GM12878 (cell line): Measurements from ENCODE around the gene NCAM1.

Experiments used
- BACH1 ChIP-seq: fragments of 450-650 bp; IDR thresholded peaks from 2 replicates; pipeline ENCODE4 v1.6.1; 2017; ENCODE audit warnings: mild to moderate bottlenecking, borderline replicate concordance
- BRCA1 ChIP-seq: IDR thresholded peaks from 2 replicates; pipeline ENCODE4 v1.6.1; 2011; ENCODE audit warnings: low read depth, low read length, improper control_type of control experiment
- CBX5 ChIP-seq: sonication (generic); IDR thresholded peaks from 2 replicates; pipeline ENCODE4 v1.6.1; 2016; ENCODE audit warnings: low read depth, moderate library complexity, mild to moderate bottlenecking, inconsistent platforms
- CREM ChIP-seq: IDR thresholded peaks from 2 replicates; pipeline ENCODE4 v1.6.1; 2014; ENCODE audit warnings: antibody characterized with exemption, low read depth
- ESRRA ChIP-seq: IDR thresholded peaks from 2 replicates; pipeline ENCODE4 v1.6.1; 2012; ENCODE audit warnings: mild to moderate bottlenecking, low read length, improper control_type of control experiment
- HCFC1 ChIP-seq: fragments of 150-350 bp; IDR thresholded peaks from 2 replicates; pipeline ENCODE4 v1.6.1; 2014; ENCODE audit warnings: low read length
- MXI1 ChIP-seq: fragments of 150-350 bp; IDR thresholded peaks from 2 replicates; pipeline ENCODE4 v1.6.1; 2011; ENCODE audit warnings: low read depth, mild to moderate bottlenecking, inconsistent platforms, low read length, improper control_type of control experiment
- TF ChIP-seq, protein P1 (sequence below), 3 experiments: IDR thresholded peaks in 2 of 3; conservative IDR thresholded peaks in 1 of 3; 2 replicates each; pipeline ENCODE4 v1.5.1; 2011; ENCODE audit warnings: low read depth in 3 of 3, low read length in 3 of 3, mild to moderate bottlenecking in 3 of 3, control low read depth in 2 of 3, moderate library complexity in 2 of 3, inconsistent platforms in 1 of 3, mixed read lengths in 1 of 3; ENCODE audit not compliant: control insufficient read depth in 2 of 3, insufficient read depth in 1 of 3; ENCODE audit errors: extremely low read depth in 1 of 3
- TF ChIP-seq, protein P2 (sequence below): fragments of 450-650 bp; IDR thresholded peaks from 2 replicates; pipeline ENCODE4 v1.6.1; 2017; ENCODE audit warnings: mild to moderate bottlenecking
- TF ChIP-seq, protein P3 (sequence below): IDR thresholded peaks from 2 replicates; pipeline ENCODE4 v1.6.1; 2012; ENCODE audit warnings: mild to moderate bottlenecking, low read depth, low read length

DNA sequence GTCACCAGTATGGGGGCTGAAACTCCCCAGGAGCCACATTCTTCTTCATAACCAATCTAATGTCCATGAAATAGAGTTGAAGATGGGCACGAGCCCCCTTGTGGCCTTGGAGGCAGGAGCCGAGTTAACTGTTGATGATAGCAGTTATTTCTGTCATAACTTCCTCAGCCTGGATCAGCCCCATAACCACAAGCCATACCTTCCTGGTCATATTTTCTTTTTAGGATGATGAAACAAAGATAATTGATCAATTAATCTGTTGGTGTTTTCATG is 288.2 kb downstream of the NCAM1 start:
- no peak for TF ChIP-seq ESRRA
- TF ChIP-seq BACH1: no peak
- no peak for TF ChIP-seq CBX5
- TF ChIP-seq BRCA1: no peak
- TF ChIP-seq CREM: no peak
- no peak for TF ChIP-seq HCFC1
- TF ChIP-seq MXI1: no peak
- TF ChIP-seq, protein P1, sequence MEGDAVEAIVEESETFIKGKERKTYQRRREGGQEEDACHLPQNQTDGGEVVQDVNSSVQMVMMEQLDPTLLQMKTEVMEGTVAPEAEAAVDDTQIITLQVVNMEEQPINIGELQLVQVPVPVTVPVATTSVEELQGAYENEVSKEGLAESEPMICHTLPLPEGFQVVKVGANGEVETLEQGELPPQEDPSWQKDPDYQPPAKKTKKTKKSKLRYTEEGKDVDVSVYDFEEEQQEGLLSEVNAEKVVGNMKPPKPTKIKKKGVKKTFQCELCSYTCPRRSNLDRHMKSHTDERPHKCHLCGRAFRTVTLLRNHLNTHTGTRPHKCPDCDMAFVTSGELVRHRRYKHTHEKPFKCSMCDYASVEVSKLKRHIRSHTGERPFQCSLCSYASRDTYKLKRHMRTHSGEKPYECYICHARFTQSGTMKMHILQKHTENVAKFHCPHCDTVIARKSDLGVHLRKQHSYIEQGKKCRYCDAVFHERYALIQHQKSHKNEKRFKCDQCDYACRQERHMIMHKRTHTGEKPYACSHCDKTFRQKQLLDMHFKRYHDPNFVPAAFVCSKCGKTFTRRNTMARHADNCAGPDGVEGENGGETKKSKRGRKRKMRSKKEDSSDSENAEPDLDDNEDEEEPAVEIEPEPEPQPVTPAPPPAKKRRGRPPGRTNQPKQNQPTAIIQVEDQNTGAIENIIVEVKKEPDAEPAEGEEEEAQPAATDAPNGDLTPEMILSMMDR (IDR thresholded peaks at IDR 0.05 in 2 of 3, conservative IDR thresholded peaks at IDR 0.05 in 1 of 3; ENCODE audit: control insufficient read depth in 2 of 3, extremely low read depth in 1 of 3, insufficient read depth in 1 of 3, low read depth in 3 of 3, low read length in 3 of 3): no peak
- TF ChIP-seq, protein P2, sequence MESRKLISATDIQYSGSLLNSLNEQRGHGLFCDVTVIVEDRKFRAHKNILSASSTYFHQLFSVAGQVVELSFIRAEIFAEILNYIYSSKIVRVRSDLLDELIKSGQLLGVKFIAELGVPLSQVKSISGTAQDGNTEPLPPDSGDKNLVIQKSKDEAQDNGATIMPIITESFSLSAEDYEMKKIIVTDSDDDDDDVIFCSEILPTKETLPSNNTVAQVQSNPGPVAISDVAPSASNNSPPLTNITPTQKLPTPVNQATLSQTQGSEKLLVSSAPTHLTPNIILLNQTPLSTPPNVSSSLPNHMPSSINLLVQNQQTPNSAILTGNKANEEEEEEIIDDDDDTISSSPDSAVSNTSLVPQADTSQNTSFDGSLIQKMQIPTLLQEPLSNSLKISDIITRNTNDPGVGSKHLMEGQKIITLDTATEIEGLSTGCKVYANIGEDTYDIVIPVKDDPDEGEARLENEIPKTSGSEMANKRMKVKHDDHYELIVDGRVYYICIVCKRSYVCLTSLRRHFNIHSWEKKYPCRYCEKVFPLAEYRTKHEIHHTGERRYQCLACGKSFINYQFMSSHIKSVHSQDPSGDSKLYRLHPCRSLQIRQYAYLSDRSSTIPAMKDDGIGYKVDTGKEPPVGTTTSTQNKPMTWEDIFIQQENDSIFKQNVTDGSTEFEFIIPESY: no peak
- TF ChIP-seq, protein P3, sequence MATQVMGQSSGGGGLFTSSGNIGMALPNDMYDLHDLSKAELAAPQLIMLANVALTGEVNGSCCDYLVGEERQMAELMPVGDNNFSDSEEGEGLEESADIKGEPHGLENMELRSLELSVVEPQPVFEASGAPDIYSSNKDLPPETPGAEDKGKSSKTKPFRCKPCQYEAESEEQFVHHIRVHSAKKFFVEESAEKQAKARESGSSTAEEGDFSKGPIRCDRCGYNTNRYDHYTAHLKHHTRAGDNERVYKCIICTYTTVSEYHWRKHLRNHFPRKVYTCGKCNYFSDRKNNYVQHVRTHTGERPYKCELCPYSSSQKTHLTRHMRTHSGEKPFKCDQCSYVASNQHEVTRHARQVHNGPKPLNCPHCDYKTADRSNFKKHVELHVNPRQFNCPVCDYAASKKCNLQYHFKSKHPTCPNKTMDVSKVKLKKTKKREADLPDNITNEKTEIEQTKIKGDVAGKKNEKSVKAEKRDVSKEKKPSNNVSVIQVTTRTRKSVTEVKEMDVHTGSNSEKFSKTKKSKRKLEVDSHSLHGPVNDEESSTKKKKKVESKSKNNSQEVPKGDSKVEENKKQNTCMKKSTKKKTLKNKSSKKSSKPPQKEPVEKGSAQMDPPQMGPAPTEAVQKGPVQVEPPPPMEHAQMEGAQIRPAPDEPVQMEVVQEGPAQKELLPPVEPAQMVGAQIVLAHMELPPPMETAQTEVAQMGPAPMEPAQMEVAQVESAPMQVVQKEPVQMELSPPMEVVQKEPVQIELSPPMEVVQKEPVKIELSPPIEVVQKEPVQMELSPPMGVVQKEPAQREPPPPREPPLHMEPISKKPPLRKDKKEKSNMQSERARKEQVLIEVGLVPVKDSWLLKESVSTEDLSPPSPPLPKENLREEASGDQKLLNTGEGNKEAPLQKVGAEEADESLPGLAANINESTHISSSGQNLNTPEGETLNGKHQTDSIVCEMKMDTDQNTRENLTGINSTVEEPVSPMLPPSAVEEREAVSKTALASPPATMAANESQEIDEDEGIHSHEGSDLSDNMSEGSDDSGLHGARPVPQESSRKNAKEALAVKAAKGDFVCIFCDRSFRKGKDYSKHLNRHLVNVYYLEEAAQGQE: no peak
